PC-9 (cell line): ENCODE data around the gene ARMC9. TPM values are rescaled to one million over a fixed set of nuclear protein-coding genes. Genes with fewer than 3 reads are reported as not detected.
"Not testable (repeated sequence)": the region's sequence is repeated elsewhere in the genome, so short reads cannot be mapped to it uniquely, and the experiment has no call there.

Experiments used
- BruUV-seq: library from RNA; stranded (reverse); fragments of 400-500 nt; replicated peaks from 2 replicates; lab custom pipeline; 2021; lab: Mats Ljungman, UMichigan
- CTCF ChIA-PET: fragments of 300-600 bp; sonication (Branson Sonifier 250); formaldehyde crosslinking; loops from one replicate; lab custom pipeline; 2022; ENCODE audit warnings: antibody characterized with exemption; lab: Charles Lee
- POLR2A ChIA-PET: fragments of 300-600 bp; sonication (Branson Sonifier 250); formaldehyde crosslinking; loops from one replicate; lab custom pipeline; 2022; ENCODE audit warnings: antibody characterized with exemption; ENCODE audit not compliant: unreplicated experiment; lab: Charles Lee
- DNase-seq, 2 experiments: peaks; one replicate each; pipeline versions ENCODE4 v3.0.0 to v3.0.0-alpha.2; 2015 to 2022; ENCODE audit warnings: mixed read lengths in 1 of 2
- H2AFZ ChIP-seq: fragments of 200-600 bp; sonication (generic); 2 replicates; pipeline ENCODE4 v1.8.1; 2017; ENCODE audit warnings: antibody characterized with exemption
- H3F3A ChIP-seq: fragments of 200-600 bp; sonication (generic); 2 replicates; pipeline ENCODE4 v1.8.1; 2017; ENCODE audit warnings: antibody characterized with exemption, mild to moderate bottlenecking, low read depth; ENCODE audit not compliant: insufficient read depth
- H3K27ac ChIP-seq: fragments of 200-600 bp; sonication (generic); 2 replicates; pipeline ENCODE4 v1.6.1; 2016; ENCODE audit warnings: mixed run types
- H3K27me3 ChIP-seq: fragments of 200-600 bp; sonication (generic); 2 replicates; pipeline ENCODE4 v1.6.1; 2016; ENCODE audit warnings: low read depth, mixed run types; ENCODE audit not compliant: insufficient read depth
- H3K36me3 ChIP-seq: fragments of 200-600 bp; sonication (generic); 2 replicates; pipeline ENCODE4 v1.6.1; 2016; ENCODE audit warnings: low read depth, mixed run types
- H3K4me1 ChIP-seq: fragments of 200-600 bp; sonication (generic); replicated peaks from 2 replicates; pipeline ENCODE4 v1.6.1; 2016; ENCODE audit warnings: mixed run types; ENCODE audit not compliant: insufficient read depth
- H3K4me2 ChIP-seq: fragments of 200-600 bp; sonication (generic); 2 replicates; pipeline ENCODE4 v1.6.1; 2017; ENCODE audit warnings: mixed run types
- H3K4me3 ChIP-seq: fragments of 200-600 bp; sonication (generic); 2 replicates; pipeline ENCODE4 v1.6.1; 2016; ENCODE audit warnings: mixed run types
- H3K79me2 ChIP-seq: fragments of 200-600 bp; sonication (generic); 2 replicates; pipeline ENCODE4 v1.6.1; 2017; ENCODE audit warnings: low read depth, mixed run types
- H3K9me2 ChIP-seq: fragments of 200-600 bp; sonication (generic); 2 replicates; pipeline ENCODE4 v1.8.1; 2017; ENCODE audit warnings: mild to moderate bottlenecking; ENCODE audit not compliant: insufficient read depth
- H3K9me3 ChIP-seq: fragments of 200-600 bp; sonication (generic); 2 replicates; pipeline ENCODE4 v1.8.1; 2016; ENCODE audit warnings: low read depth; ENCODE audit not compliant: insufficient read depth
- H4K20me1 ChIP-seq: fragments of 200-600 bp; sonication (generic); 2 replicates; pipeline ENCODE4 v1.8.1; 2017; ENCODE audit not compliant: insufficient read depth
- CTCF ChIP-seq: fragments of 200-600 bp; sonication (generic); conservative IDR thresholded peaks from 2 replicates; pipeline ENCODE4 v1.6.1; 2017; ENCODE audit warnings: mixed run types, antibody characterized with exemption, mild to moderate bottlenecking, moderate library complexity
- EZH2 ChIP-seq: fragments of 200-600 bp; sonication (generic); IDR thresholded peaks from 2 replicates; pipeline ENCODE4 v1.8.0; 2017; ENCODE audit warnings: antibody characterized with exemption, low read depth
- intact Hi-C: fragments of 100-400 bp; cut with micrococcal nuclease; formaldehyde crosslinking; loops from one replicate; pipeline ENCODE4 v1.10.0; 2022; ENCODE audit not compliant: unreplicated experiment
- total RNA-seq: library from RNA; stranded (reverse); gene quantifications from 2 replicates; pipeline ENCODE4 v1.2.3, GENCODE V29; 2021

The ARMC9 gene
- total RNA-seq, 1 experiment from 2014 or later: 23.4 TPM

- ChIA-PET CTCF (no interaction called here), POLR2A (interaction anchor here (0.6 kb wide), 1 partner anchor 22 kb away, joined by 3 read pairs; no protein-coding TSS in a partner anchor)
- Histone ChIP-seq H3K79me2 (no peaks in the 10 kb centered on the region), H3K36me3 (no peaks in the 10 kb centered on the region), H3F3A (peaks cover 28% of the 10 kb centered on the region), H3K4me3 (no peak overlapping the region), H3K9me3 (no peaks in the 10 kb centered on the region), H3K4me2 (peak overlapping the region; percentile 41), H3K4me1 (peaks cover 38% of the 10 kb centered on the region), H2AFZ (no peak overlapping the region), H3K9me2 (no peaks in the 10 kb centered on the region), H3K27ac (peak overlapping the region; percentile 81), H3K27me3 (no peaks in the 10 kb centered on the region), H4K20me1 (no peaks in the 10 kb centered on the region)
- intact Hi-C loops: loop anchor here (5.0 kb wide), 1 partner anchor 48 kb away; the partner anchor contains the start of gene B3GNT7
- BruUV-seq: no TSS peak
- no peak for DNase-seq
- TF ChIP-seq CTCF: no peak
- TF ChIP-seq EZH2: no peak
Observed at GRCh38 chr2:231348704-231349373, 150.4 kb downstream of the ARMC9 start.

- H3K27ac ChIP-seq, H3K27me3 ChIP-seq, H3K9me2 ChIP-seq, H3K4me2 ChIP-seq, H3K9me3 ChIP-seq, H4K20me1 ChIP-seq, DNase-seq, CTCF ChIA-PET, POLR2A ChIA-PET, H3K4me3 ChIP-seq, H2AFZ ChIP-seq, H3K36me3 ChIP-seq, H3K79me2 ChIP-seq, BruUV-seq: not testable (repeated sequence)
- Histone ChIP-seq H3K4me1 (peaks cover 38% of the 10 kb centered on the region), H3F3A (peaks cover 28% of the 10 kb centered on the region)
- intact Hi-C loops: loop anchor here (5.0 kb wide), 1 partner anchor 48 kb away; the partner anchor contains the start of gene B3GNT7
Observed at GRCh38 chr2:231349374-231349735, 150.9 kb downstream of the ARMC9 start.

- Histone ChIP-seq H3K4me2 (no peak overlapping the region), H3K79me2 (no peaks in the 10 kb centered on the region), H3K4me3 (no peak overlapping the region), H3K27ac (no peak overlapping the region), H3F3A (peaks cover 27% of the 10 kb centered on the region), H4K20me1 (no peaks in the 10 kb centered on the region), H3K9me3 (no peaks in the 10 kb centered on the region), H2AFZ (no peak overlapping the region), H3K9me2 (no peaks in the 10 kb centered on the region), H3K4me1 (peaks cover 35% of the 10 kb centered on the region), H3K36me3 (no peaks in the 10 kb centered on the region), H3K27me3 (no peaks in the 10 kb centered on the region)
- ChIA-PET CTCF (no interaction called here), POLR2A (no interaction called here)
- DNase-seq: no peak
- intact Hi-C loops: no loop called here
- no TSS peak for BruUV-seq
- TF ChIP-seq CTCF (no peak), EZH2 (no peak)
Observed at GRCh38 chr2:231351648-231352047, 153.2 kb downstream of the ARMC9 start.
